Measurements from ENCODE around the gene RCBTB1. TPM values are rescaled to one million over a fixed set of nuclear protein-coding genes. Genes with fewer than 3 reads are reported as not detected.

Gene RCBTB1
- total and polyA plus RNA-seq, 10 of the 15 experiments (the other 5 are each of a cell fraction or from before 2014, with no cell fraction given) = 5.1 to 13.5 (median 11.2) TPM

DNA sequence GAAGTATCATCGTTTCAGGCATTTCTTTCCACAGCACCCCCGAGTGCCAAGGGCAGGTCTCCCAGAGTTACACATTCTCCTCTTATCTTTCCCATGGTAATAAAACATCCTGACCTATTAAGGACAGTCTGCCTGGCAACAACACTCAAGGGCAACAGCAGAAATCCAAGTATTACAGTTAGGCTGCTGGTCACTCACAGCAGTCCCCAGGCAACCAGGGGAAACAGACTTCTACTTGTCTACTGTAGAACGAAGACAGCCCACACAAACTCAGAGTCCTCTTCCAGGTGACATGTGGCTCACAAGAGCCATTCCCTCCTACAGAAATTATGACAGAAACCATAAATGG, 24.3 kb downstream of the RCBTB1 start (continued):
- TF ChIP-seq, protein P1, sequence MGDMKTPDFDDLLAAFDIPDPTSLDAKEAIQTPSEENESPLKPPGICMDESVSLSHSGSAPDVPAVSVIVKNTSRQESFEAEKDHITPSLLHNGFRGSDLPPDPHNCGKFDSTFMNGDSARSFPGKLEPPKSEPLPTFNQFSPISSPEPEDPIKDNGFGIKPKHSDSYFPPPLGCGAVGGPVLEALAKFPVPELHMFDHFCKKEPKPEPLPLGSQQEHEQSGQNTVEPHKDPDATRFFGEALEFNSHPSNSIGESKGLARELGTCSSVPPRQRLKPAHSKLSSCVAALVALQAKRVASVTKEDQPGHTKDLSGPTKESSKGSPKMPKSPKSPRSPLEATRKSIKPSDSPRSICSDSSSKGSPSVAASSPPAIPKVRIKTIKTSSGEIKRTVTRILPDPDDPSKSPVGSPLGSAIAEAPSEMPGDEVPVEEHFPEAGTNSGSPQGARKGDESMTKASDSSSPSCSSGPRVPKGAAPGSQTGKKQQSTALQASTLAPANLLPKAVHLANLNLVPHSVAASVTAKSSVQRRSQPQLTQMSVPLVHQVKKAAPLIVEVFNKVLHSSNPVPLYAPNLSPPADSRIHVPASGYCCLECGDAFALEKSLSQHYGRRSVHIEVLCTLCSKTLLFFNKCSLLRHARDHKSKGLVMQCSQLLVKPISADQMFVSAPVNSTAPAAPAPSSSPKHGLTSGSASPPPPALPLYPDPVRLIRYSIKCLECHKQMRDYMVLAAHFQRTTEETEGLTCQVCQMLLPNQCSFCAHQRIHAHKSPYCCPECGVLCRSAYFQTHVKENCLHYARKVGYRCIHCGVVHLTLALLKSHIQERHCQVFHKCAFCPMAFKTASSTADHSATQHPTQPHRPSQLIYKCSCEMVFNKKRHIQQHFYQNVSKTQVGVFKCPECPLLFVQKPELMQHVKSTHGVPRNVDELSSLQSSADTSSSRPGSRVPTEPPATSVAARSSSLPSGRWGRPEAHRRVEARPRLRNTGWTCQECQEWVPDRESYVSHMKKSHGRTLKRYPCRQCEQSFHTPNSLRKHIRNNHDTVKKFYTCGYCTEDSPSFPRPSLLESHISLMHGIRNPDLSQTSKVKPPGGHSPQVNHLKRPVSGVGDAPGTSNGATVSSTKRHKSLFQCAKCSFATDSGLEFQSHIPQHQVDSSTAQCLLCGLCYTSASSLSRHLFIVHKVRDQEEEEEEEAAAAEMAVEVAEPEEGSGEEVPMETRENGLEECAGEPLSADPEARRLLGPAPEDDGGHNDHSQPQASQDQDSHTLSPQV (IDR thresholded peaks at IDR 0.05) = no peak
- TF ChIP-seq LARP7 (IDR thresholded peaks at IDR 0.05) (no peak), REST (IDR thresholded peaks at IDR 0.05; ENCODE audit: low read depth, low read length) (no peak), CEBPZ (IDR thresholded peaks at IDR 0.05; ENCODE audit: low read depth, low read length) (no peak), EP300 (IDR thresholded peaks at IDR 0.05; ENCODE audit: borderline replicate concordance in 1 of 2, control insufficient read depth in 1 of 2, low read depth in 2 of 2, low read length in 2 of 2) (no peak), DPF2 (IDR thresholded peaks at IDR 0.05) (no peak), NFIC (IDR thresholded peaks at IDR 0.05; ENCODE audit: low read depth, low read length) (no peak), RFX5 (IDR thresholded peaks at IDR 0.05; ENCODE audit: low read depth, low read length) (no peak), MEF2A (IDR thresholded peaks at IDR 0.05; ENCODE audit: insufficient read depth, low read depth, low read length) (no peak)

Measured in GM12878 (cell line).